ENCODE results near the gene TMEM167B.

DNA sequence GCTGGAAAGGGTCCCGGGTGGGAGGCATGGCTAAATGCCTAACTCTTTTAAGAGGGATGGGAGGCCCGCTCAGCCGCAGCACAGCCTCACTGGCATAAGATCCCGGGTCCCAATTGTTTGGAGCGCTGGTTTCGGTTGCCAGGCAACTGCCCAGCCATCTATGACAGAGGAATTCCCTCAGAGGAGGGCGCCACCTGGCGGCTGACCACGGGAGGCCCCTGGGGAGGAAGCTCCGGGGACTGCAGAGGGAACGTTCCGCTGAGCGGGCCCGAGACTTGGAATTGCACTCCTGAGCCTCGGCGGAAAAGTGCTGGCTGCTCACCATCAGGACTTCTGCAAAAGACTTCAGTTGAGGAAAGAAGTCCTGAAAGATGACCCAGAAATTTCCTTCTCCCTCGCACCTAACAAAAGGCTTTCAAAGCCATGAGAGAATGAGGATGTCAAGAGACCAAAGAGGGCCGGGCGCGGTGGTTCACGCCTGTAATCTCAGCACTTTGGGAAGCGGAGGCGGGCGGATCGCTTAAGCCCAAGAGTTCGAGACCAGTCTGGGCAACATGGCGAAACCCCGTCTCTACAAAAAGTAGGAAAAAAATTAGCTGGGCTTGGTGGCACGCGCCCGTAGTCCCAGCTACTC is 22.2 kb downstream of the TMEM167B start:
- TF ChIP-seq ZNF274 (IDR thresholded peaks at IDR 0.05; ENCODE audit: low read depth, low read length) (no peak), YY1 (IDR thresholded peaks at IDR 0.05; ENCODE audit: insufficient read depth, insufficient read length) (no peak)
